A673 (cell line): ENCODE measurements around the gene CASP14. TPM values are rescaled to one million over a fixed set of nuclear protein-coding genes. Genes with fewer than 3 reads are reported as not detected.
"Not testable (repeated sequence)": the region's sequence is repeated elsewhere in the genome, so short reads cannot be mapped to it uniquely, and the experiment has no call there.

ENCODE experiments used
- BruUV-seq: library from RNA; stranded (reverse); fragments of 400-500 nt; replicated peaks from 2 replicates; lab custom pipeline; 2021; lab: Mats Ljungman, UMichigan
- CTCF ChIA-PET: fragments of 300-600 bp; sonication (Branson Sonifier 250); formaldehyde crosslinking; loops from one replicate; lab custom pipeline; 2022; ENCODE audit warnings: antibody characterized with exemption; lab: Charles Lee
- POLR2A ChIA-PET: fragments of 300-600 bp; sonication (Branson Sonifier 250); formaldehyde crosslinking; loops from one replicate; lab custom pipeline; 2022; ENCODE audit warnings: antibody characterized with exemption; ENCODE audit not compliant: low non-redundant PET; lab: Charles Lee
- DNase-seq: peaks from one replicate; pipeline ENCODE4 v3.0.0-alpha.2; 2015; ENCODE audit warnings: low spot score
- H3K27ac ChIP-seq: fragments of 200-600 bp; sonication (generic); 2 replicates; pipeline ENCODE4 v1.5.1; 2016; ENCODE audit warnings: mixed run types, low read depth, mild to moderate bottlenecking, mixed read lengths, antibody characterized with exemption, low read length; ENCODE audit not compliant: poor library complexity, severe bottlenecking
- H3K27me3 ChIP-seq: fragments of 200-600 bp; sonication (generic); replicated peaks from 2 replicates; pipeline ENCODE4 v1.6.1; 2017; ENCODE audit warnings: mixed run types, low read depth, mild to moderate bottlenecking, mixed read lengths, antibody characterized with exemption, low read length; ENCODE audit not compliant: insufficient read depth, poor library complexity
- H3K36me3 ChIP-seq: fragments of 200-600 bp; sonication (generic); 2 replicates; pipeline ENCODE4 v1.6.1; 2016; ENCODE audit warnings: mixed run types, mild to moderate bottlenecking, mixed read lengths, antibody characterized with exemption, low read length; ENCODE audit not compliant: insufficient read depth, poor library complexity, severe bottlenecking
- H3K4me1 ChIP-seq: fragments of 200-600 bp; sonication (generic); 2 replicates; pipeline ENCODE4 v1.6.1; 2017; ENCODE audit warnings: mixed run types, mild to moderate bottlenecking, mixed read lengths, antibody characterized with exemption, low read length; ENCODE audit not compliant: insufficient read depth, poor library complexity, severe bottlenecking
- H3K4me3 ChIP-seq: fragments of 200-600 bp; sonication (generic); 2 replicates; pipeline ENCODE4 v1.5.1; 2016; ENCODE audit warnings: low read depth, mixed run types, mild to moderate bottlenecking, mixed read lengths, low read length; ENCODE audit not compliant: poor library complexity, severe bottlenecking
- H3K9me3 ChIP-seq: fragments of 200-600 bp; sonication (generic); 2 replicates; pipeline ENCODE4 v1.6.1; 2016; ENCODE audit warnings: mixed run types, low read depth, mild to moderate bottlenecking, mixed read lengths, antibody characterized with exemption, low read length; ENCODE audit not compliant: poor library complexity, severe bottlenecking
- CTCF ChIP-seq: fragments of 300-800, 200-600 bp; sonication (generic); conservative IDR thresholded peaks from 2 replicates; pipeline ENCODE4 v1.5.1; 2017; ENCODE audit warnings: low read depth, mild to moderate bottlenecking, antibody characterized with exemption, low read length, moderate library complexity, mixed read lengths
- EZH2 ChIP-seq: fragments of 200-600 bp; sonication (generic); IDR thresholded peaks from 2 replicates; pipeline ENCODE4 v1.6.1; 2017; ENCODE audit warnings: borderline replicate concordance, low read depth, mild to moderate bottlenecking, mixed read lengths, antibody characterized with exemption, low read length; ENCODE audit not compliant: poor library complexity, severe bottlenecking
- intact Hi-C: fragments of 100-400 bp; cut with micrococcal nuclease; formaldehyde crosslinking; loops from one replicate; pipeline ENCODE4 v1.10.0; 2022; ENCODE audit not compliant: unreplicated experiment
- total RNA-seq: library from RNA; stranded (reverse); gene quantifications from 2 replicates; pipeline ENCODE4 v1.2.3, GENCODE V29; 2021

The CASP14 gene
- total RNA-seq, 1 experiment from 2014 or later = not detected

- no TSS peak for BruUV-seq
Observed at GRCh38 chr19:15093001-15093400, 43.7 kb downstream of the CASP14 start.

GRCh38 chr19:15096223-15096622 is 46.9 kb downstream of the CASP14 start:
- DNase-seq = no peak
- intact Hi-C loops = loop anchor here (10.0 kb wide), 1 partner anchor 159 kb away; no protein-coding TSS in a partner anchor
- no peaks in the 10 kb centered on the region for H3K4me1 ChIP-seq
- ChIA-PET CTCF (no interaction called here), POLR2A (no interaction called here)
- no peak overlapping the region for H3K4me3 ChIP-seq
- H3K36me3 ChIP-seq = no peaks in the 10 kb centered on the region
- no peaks in the 10 kb centered on the region for H3K27me3 ChIP-seq
- H3K27ac ChIP-seq = no peak overlapping the region
- no TSS peak for BruUV-seq
- H3K9me3 ChIP-seq = no peaks in the 10 kb centered on the region
- no peak for TF ChIP-seq CTCF
- TF ChIP-seq EZH2 = no peak

More at GRCh38 chr19:15093001-15093400, 43.7 kb downstream of the CASP14 start:
- ChIA-PET POLR2A (no interaction called here), CTCF (interaction anchor here (1.1 to 1.8 kb wide), 2 partner anchors 9 to 463 kb away, joined by 3 to 30 read pairs; no protein-coding TSS in a partner anchor)
- H3K36me3 ChIP-seq = no peaks in the 10 kb centered on the region
- H3K4me1 ChIP-seq = no peaks in the 10 kb centered on the region
- intact Hi-C loops = loop anchor here (5.0 to 10.0 kb wide), 3 partner anchors 59 to 464 kb away; no protein-coding TSS in a partner anchor
- TF ChIP-seq EZH2 = no peak
- no peak for TF ChIP-seq CTCF
- DNase-seq = no peak
- H3K9me3 ChIP-seq = no peaks in the 10 kb centered on the region
- no peak overlapping the region for H3K27ac ChIP-seq
- no peak overlapping the region for H3K4me3 ChIP-seq
- peaks cover 2% of the 10 kb centered on the region for H3K27me3 ChIP-seq

- POLR2A ChIA-PET, H3K4me1 ChIP-seq, H3K36me3 ChIP-seq, H3K4me3 ChIP-seq, CTCF ChIA-PET, DNase-seq, H3K9me3 ChIP-seq, H3K27me3 ChIP-seq, BruUV-seq, H3K27ac ChIP-seq: not testable (repeated sequence)
- intact Hi-C loops = loop anchor here (10.0 kb wide), 1 partner anchor 157 kb away; no protein-coding TSS in a partner anchor
Observed at GRCh38 chr19:15097980-15098379, 48.7 kb downstream of the CASP14 start.

DNA sequence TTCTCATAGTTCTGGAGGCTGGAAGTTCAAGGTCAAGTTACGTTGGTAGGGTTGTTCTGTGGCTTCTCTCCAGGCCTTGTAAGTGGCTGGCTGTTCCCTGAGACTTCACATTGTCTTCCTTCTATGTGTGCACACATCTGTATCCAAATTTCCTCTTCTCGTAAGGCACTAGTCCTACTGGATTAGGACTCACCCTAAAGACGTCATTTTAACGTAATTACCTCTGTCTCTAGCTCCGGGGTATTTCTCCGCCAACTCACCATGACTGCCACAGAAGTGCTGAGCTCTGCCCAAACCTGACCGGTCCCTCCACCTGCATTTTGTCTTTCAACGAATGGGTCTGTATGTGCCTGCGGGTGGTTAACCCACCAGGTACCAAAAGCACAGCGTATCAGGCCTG is 49.2 kb downstream of the CASP14 start:
- no TSS peak for BruUV-seq
- CTCF ChIA-PET = no interaction called here

More for the DNA sequence above, 49.2 kb downstream of the CASP14 start:
- H3K4me3 ChIP-seq = no peak overlapping the region
- no peak overlapping the region for H3K27ac ChIP-seq
- no peak for TF ChIP-seq CTCF
- no peak for TF ChIP-seq EZH2
- no peaks in the 10 kb centered on the region for H3K27me3 ChIP-seq
- no peak for DNase-seq
- intact Hi-C loops = loop anchor here (10.0 kb wide), 1 partner anchor 156 kb away; no protein-coding TSS in a partner anchor
- H3K9me3 ChIP-seq = peaks cover 4% of the 10 kb centered on the region
- H3K4me1 ChIP-seq = no peaks in the 10 kb centered on the region
- POLR2A ChIA-PET = no interaction called here
- no peaks in the 10 kb centered on the region for H3K36me3 ChIP-seq
